Stimulated activated CD4-positive, alpha-beta T cell treated with anti-CD3 and anti-CD28 coated beads, TNF-alpha, amount 100 ng/mL, for 48 hours (primary cell): ENCODE data around the gene SUZ12.
"Not testable (repeated sequence)": the region's sequence is repeated elsewhere in the genome, so short reads cannot be mapped to it uniquely, and the experiment has no call there.

Experiments used
- DNase-seq, 3 donors: peaks; one replicate each; pipeline ENCODE4 v3.0.0-alpha.2; 2020; ENCODE audit warnings: low read depth in 3 of 3

SUZ12 gene

GRCh38 chr17:31936615-31937609 is at the start of gene SUZ12:
SUZ12 (plus strand) TSS chr17:31937007; CDS start chr17:31937247, 240 bp downstream.
- DNase-seq = peak; percentile 67 to 78 (median 76)

- no peak for DNase-seq
These were observed 48.7 kb upstream of the SUZ12 start for GRCh38 chr17:31888124-31888523.

- no peak for DNase-seq
These were observed 35.9 kb upstream of the SUZ12 start for GRCh38 chr17:31900877-31901276.

- DNase-seq = no peak
These were observed 34.1 kb upstream of the SUZ12 start for GRCh38 chr17:31902693-31903092.

GRCh38 chr17:31903401-31903800 is 33.4 kb upstream of the SUZ12 start:
- DNase-seq = no peak

- DNase-seq = no peak
These were observed 29.4 kb upstream of the SUZ12 start for GRCh38 chr17:31907342-31907962.

- DNase-seq = no peak
These were observed 28.4 kb upstream of the SUZ12 start for GRCh38 chr17:31908386-31908785.

GRCh38 chr17:31912705-31913104 is 24.1 kb upstream of the SUZ12 start:
- not testable (repeated sequence) for DNase-seq

GRCh38 chr17:31915456-31916100 is 21.2 kb upstream of the SUZ12 start:
- no peak for DNase-seq

GRCh38 chr17:31916491-31917064 is 20.2 kb upstream of the SUZ12 start:
- DNase-seq = no peak

GRCh38 chr17:31917065-31917529 is 19.7 kb upstream of the SUZ12 start:
- no peak for DNase-seq

- not testable (repeated sequence) for DNase-seq
These were observed 19.1 kb upstream of the SUZ12 start for GRCh38 chr17:31917721-31918120.

- no peak for DNase-seq
These were observed 18.1 kb upstream of the SUZ12 start for GRCh38 chr17:31918701-31919128.

- no peak for DNase-seq
These were observed 16.8 kb upstream of the SUZ12 start for GRCh38 chr17:31919802-31920525.

GRCh38 chr17:31926100-31926729 is 10.6 kb upstream of the SUZ12 start:
- DNase-seq = no peak

- no peak for DNase-seq
These were observed 5.1 kb upstream of the SUZ12 start for GRCh38 chr17:31931756-31932155.

- no peak for DNase-seq
These were observed 1.3 kb upstream of the SUZ12 start for GRCh38 chr17:31935512-31935911.

- DNase-seq = not testable (repeated sequence)
These were observed 1.3 kb downstream of the SUZ12 start for GRCh38 chr17:31937926-31938641.

GRCh38 chr17:31941916-31942315 is 5.1 kb downstream of the SUZ12 start:
- DNase-seq = not testable (repeated sequence)

- not testable (repeated sequence) for DNase-seq
These were observed 5.6 kb downstream of the SUZ12 start for GRCh38 chr17:31942396-31942795.
